Measurements from ENCODE around the gene LYRM9. TPM values are rescaled to one million over a fixed set of nuclear protein-coding genes. Genes with fewer than 3 reads are reported as not detected.
"Not testable (repeated sequence)": the region's sequence is repeated elsewhere in the genome, so short reads cannot be mapped to it uniquely, and the experiment has no call there.

Gene LYRM9
- total RNA-seq, 2 donors from 2014 or later = 3.0 to 3.8 TPM

DNA sequence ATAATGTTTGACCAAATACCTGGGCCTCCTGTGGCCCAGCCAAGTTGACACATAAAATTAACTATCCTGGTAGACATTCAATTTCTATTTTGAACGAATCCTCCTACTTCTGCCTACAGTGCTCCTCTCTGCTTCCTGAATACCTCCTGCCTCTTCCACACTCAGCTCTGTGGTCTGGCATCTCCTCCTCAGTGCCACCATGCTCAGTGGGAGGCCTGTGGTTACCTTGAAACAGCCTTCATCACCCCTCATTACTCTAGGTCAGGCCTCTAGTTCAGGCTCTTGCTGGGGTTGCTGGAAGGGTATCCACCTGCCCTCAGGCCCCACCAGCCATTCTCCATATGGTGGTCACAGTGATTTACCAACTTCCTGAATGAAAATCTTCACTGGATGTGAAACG lies 5.1 kb downstream of the LYRM9 start:
- no peak for ATAC-seq
- DNase-seq = no peak
- intact Hi-C loops (cut with DNase I, micrococcal nuclease) = no loop called here

DNA sequence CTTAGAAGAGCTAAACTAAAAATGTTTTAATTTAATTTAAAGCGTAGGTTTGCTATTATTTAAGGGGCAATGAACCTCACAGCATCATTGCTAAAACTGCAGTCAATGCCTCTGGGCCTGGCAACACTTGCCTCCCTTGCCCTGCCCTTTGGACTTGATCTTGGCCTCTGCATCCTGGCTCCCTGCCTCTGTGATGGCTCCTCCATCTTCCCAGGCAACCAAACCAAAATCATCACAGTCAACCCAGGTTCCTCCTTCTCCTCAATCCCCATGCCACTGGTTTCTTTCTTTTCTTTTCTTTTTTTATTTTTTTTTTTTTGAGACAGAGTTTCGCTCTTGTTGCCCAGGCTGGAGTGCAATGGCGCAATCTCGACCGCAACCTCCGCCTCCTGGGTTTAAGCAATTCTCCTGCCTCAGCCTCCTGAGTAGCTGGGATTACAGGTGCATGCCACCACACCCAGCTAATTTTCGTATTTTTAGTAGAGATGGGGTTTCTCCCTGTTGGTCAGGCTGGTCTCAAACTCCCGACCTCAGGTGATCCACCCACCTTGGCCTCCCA lies 6.7 kb downstream of the LYRM9 start:
- ATAC-seq; intact Hi-C loops (cut with DNase I, micrococcal nuclease); DNase-seq: not testable (repeated sequence)

DNA sequence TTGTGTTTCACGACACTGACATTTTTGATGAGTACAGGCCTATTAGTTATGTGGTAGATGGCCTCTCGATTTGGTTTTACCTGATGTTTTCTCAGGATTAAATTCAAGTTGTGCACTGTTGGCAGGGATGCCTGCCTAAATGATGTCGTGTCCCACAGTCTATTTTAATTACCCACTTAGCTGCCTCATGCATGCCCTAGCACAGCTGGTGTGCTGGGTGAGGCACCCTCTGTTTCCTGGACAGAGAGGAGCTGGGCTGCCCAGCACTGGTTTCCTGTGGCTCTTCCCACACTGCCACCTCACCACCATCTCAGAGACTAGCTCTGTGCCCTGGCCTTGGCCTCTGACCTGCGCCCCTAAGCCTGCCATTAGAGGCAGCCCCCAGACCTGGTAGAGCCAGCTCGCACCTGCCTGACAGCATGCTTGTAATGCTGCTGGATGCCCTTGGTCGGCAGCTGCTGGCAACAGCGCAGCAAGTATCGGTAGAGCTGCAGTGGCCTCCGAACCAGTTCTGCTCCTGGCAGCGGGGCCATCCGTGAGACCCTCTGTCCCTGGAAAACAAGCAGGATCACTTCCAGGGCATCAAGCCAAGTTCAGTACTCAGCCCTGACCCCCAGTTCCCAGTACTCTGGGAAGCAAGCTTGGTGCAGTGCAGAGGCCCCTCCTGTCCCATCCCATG lies 10.9 kb downstream of the LYRM9 start:
- ATAC-seq = no peak
- intact Hi-C loops (cut with DNase I, micrococcal nuclease) = no loop called here
- DNase-seq = no peak

DNA sequence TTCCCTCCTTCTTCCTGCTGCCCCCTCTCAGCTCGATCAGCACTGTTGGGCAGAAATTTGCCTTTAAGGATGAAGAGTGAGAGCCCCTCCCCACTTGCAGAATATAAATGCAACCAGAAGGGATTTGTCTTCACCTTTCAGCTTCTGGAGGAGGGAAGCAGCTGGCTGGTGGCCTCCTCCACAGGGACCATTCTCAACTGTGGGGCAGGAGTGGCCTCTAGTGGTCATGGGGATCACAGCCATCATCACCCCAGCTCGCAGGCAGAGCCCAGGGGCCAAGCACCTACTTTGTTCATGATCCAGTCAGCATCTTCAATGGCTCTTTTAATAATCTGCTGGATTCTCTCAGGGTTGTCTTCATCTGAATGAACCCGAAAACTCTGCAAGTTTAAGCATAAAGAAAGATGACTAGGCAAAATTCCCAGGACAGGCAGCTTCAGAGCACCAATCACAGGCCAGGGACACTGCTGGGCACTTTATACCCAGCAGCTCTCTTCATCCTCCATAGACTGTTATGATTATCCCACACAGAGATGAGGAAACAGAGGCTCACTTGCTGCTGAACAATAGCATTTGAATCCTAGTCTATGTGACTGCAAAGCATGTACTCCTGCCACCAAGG lies 13.1 kb downstream of the LYRM9 start:
- peak; percentile 96 for ATAC-seq
- intact Hi-C loops (cut with DNase I, micrococcal nuclease) = no loop called here

DNA sequence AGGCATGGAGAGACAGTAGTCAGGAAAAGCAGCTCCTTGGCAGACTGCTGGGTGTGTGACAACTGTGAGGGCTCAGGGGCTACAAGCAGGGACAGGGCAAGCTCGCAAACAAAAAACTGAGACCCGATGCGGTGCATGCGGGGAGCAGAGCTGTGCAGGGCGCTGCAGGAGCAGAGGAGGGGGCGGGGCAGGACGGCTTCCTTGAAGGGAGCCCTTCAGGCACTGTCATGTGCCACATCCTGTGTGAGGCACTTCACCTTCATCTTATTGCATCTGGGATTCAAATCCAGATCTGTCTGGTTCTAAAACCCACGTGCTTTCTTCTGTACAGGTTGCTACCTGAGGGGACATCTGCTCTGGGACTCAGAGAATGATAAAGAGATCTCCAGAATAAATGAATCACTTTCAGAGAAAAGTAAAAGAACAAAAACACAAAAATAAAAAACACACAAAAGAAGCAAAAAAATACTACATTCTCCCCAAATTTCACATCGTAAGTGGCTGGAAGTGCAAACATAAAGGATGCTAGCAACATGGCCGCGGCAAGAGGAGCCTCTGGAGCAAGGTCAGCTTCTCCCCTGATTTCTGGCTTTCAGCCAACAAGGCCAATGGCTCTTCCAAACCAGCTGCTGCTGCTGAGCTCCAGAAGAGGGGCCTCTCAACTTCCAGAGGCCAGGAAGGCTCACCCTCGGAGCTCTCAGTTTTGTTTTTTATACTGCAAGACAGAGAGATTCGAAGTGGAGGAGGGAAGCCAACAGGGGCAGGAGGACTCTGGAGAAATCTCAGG lies 14.2 kb downstream of the LYRM9 start:
- ATAC-seq = peak; percentile 22
- intact Hi-C loops (cut with DNase I, micrococcal nuclease) = no loop called here
- peak in 1 of 2 donors; percentile 41 for DNase-seq

More for the DNA sequence above, 13.1 kb downstream of the LYRM9 start:
- peak; percentile 62 to 80 for DNase-seq

DNA sequence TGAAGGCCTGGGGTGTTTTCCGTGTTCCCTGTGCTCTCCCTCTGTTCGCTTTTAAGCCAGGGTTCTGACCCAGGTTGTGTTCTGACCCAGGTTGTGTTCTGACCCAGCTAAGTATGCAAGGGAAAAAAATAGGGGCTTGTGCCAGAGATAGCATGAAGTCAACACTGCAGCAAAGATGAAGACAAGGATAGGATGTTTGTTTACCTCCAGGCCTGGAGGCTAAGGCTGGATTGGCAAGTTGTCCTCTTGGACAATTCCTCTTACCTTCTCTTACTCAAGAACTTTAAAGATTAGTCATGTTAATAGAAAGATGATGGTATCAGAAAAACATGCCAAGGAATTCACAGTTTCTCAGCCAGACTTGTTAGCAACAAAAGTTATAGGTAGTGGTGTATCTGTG lies 19.4 kb downstream of the LYRM9 start:
- ATAC-seq = no peak
- DNase-seq = no peak
- intact Hi-C loops (cut with DNase I, micrococcal nuclease) = loop anchor here in 1 of 2 donors (5.0 kb wide), 1 partner anchor 66 kb away; no protein-coding TSS in a partner anchor

DNA sequence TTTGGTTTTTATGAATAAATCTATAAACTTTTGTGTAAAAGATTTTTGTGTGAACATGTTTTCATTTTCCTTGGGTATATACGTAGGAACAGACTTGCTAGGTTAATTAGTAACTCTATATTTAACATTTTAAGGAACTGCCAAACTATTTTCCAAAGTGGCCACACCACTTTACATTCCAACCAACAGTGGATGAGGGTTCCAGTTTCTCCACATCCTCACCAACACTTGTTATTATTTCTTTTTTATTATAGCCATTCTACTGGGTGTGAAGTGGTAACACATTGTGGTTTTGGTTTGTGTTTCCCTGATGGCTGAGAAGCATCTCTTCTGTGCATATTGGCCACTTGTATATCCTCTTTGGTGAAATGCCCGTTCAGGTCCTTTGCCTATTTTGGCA lies 20.0 kb downstream of the LYRM9 start:
- intact Hi-C loops (cut with DNase I, micrococcal nuclease) = loop anchor here in 1 of 2 donors (5.0 kb wide), 1 partner anchor 66 kb away; no protein-coding TSS in a partner anchor
- no peak for ATAC-seq
- DNase-seq = no peak

DNA sequence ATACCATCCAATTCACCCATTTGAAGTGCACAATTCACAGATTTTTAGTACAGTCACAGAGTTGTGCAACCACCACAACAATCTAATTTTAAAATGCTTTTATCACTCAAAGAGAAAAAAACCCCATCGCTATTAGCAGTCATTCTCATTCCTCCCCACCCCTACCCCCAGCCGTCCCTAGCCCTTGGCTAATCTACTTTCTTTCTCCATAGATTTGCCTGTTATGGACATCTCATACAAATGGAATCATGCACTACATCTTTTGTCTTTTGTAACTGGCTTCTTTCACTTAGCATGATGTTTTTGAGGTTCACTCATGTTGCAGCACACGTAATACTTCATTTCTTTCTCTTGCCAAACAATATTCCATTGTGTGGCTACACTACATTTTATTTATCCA lies 20.4 kb downstream of the LYRM9 start:
- ATAC-seq = no peak
- no peak for DNase-seq
- intact Hi-C loops (cut with DNase I, micrococcal nuclease) = loop anchor here in 1 of 2 donors (5.0 kb wide), 1 partner anchor 65 kb away; no protein-coding TSS in a partner anchor

DNA sequence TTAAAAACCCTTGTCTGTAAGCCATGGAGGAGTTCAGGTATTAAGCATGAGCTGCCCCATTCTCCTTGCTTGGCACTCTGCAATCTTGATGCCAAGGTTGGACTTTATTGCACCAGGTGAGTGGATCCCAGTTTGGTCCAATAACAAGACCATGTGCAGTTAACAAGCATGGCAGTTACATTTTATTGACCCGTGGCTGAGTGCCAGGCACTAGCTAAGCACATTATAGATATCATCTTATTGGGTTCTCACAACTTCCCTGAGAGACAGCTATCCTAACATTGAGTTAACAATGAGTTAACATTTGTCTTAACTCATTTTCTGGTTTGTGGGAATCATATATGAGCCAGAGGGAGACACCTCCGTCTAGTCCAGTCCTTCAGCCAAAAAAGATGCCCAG lies 21.8 kb downstream of the LYRM9 start:
- ATAC-seq (peak; percentile 97), DNase-seq (peak; percentile 88 to 91)
- intact Hi-C loops (cut with DNase I, micrococcal nuclease) = loop anchor here in 1 of 2 donors (5.0 kb wide), 1 partner anchor 64 kb away; no protein-coding TSS in a partner anchor

DNA sequence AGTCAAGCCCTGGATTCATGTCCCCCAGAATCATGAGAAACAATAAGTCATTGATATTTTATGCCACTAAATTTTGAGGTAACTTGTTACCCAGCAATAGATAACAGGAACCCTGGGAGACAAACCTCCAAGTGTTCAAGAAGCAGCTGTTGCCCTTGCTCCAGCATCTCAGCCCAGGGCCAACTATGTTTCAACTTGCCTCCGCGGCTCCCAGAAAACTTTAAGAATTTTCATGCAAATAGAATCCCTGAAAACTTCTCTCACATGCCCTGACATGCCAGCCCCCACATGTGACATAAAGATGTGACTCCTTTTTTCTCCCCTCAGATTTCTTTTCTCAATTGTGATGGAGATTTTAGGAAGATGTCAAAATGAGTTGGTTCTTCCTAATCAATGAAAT lies 22.8 kb downstream of the LYRM9 start:
- DNase-seq (no peak), ATAC-seq (no peak)
- intact Hi-C loops (cut with DNase I, micrococcal nuclease) = loop anchor here in 1 of 2 donors (5.0 kb wide), 1 partner anchor 63 kb away; no protein-coding TSS in a partner anchor

DNA sequence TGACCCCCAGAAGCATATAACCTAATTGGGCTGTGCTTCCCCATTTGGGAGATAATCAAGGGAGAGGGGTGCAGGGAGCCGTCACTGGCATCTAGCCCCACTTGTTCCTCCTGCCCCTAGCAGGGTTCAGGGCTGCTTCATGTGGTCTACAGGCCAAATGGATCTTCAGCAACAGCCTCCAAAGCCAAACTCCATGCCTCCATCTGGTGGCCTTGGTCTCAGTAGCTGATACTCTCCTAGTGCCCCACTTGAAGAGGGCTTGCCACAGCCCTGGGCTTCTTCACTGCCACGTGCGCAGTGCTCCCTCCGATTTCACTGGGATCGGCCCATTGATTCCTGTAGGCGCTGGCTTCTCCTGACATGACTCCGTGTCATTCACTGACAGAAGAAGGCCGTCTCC lies 24.6 kb downstream of the LYRM9 start:
- ATAC-seq (no peak), DNase-seq (no peak)
- intact Hi-C loops (cut with DNase I, micrococcal nuclease) = no loop called here

DNA sequence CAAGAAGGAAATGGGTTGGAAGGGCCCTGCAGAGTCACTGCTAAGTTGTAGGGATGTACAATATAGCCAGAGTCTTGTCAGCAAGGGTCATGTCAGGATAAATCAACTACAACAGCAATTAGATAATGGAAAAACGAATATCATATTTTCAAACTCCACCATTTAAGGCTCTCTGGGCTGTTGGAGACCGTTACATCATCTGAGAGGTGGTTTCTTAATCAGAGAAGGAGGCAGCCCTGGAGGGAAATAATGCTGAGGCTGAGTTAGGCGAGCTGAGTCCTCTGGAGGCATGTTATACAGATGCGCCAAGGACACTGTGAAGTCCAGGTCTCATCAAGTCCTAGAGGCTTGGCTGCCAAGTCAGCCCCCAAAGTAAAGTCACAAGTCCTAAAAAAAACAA lies 30.3 kb downstream of the LYRM9 start:
- ATAC-seq (no peak), DNase-seq (no peak)
- intact Hi-C loops (cut with DNase I, micrococcal nuclease) = no loop called here

DNA sequence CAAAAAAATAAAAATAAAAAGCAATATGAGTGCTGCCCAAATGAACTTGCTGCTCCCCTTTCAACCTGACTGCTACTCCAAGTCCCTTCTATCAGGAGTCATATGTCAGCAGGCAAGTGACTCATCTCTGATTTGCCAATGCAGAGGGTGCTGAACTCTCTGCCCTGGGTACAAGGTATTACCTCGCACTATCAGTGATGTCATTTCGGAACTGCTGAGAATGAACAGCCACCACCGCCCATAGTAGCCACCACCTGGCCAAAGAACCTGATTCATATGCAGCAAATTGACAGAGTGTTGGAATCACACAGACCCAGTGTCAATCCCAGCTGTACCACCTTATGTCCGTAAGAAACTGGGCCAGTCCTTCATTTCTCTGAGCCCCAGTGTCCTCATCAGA lies 31.2 kb downstream of the LYRM9 start:
- intact Hi-C loops (cut with DNase I, micrococcal nuclease) = no loop called here
- peak in 1 of 2 donors; percentile 59 for DNase-seq
- ATAC-seq = peak; percentile 96

DNA sequence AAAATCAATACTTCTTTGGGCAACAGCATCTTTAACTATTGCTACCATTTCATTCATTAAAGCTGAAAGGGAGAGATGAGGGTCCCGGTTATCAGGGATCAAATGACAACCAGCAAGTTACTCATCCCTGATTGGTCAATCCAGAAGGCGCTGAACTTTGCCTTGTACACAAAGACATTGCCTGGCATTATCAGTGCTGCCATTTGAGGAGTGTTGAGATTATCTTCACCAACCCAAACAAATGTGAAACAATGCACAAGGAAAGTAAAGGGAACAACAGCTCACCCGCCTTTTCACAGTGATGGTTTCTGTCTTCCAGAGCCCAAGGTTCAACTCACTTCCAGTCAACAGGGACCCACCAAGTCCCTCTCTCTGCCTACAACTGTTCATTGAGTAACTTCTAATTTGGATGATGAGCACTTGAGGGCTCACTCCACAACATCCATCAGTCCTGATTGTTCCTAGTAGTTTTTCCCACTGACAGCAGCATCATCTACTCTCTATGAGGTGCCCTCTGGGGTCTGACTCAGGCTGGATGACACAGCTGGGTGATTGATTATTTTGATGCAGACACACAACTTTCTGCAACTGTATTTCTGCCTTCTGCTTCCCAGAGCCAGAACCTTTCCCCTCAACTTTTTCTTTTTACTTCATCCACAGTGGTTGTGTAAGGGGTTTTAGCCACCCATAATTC lies 32.0 kb downstream of the LYRM9 start:
- DNase-seq (no peak), ATAC-seq (peak; percentile 52)
- intact Hi-C loops (cut with DNase I, micrococcal nuclease) = no loop called here

DNA sequence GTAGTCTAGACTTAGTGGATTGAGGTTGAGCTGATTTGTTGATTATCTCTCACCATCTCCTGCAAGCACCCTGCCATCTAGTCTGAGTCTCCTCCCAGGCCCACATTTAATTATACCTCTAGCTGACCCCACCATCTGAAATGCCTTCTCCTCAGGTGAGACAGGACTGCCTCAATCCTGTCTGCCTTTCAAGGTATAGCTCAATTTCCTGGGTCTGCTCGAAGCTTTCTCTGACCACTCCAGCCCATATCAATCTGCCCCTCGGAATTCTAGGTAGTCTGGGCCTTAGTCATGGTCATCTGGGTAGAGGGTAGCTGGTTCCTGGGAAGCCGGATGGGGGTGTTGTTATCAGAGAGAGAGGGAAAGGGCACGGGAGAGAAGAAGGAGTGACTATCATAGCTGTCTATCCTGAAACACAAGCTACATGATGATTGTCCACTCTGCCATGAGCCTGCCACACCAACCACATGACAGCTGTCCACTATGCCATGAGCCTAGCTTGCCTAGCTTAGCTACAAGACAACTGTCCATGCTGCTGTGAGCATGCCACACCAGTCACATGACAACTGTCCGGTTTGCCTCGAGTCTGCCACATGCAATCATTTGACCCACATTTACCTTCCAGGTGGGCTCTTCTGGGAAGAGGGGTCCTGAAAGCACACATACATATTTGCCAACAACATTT lies 34.4 kb downstream of the LYRM9 start:
- DNase-seq (no peak), ATAC-seq (no peak)
- intact Hi-C loops (cut with DNase I, micrococcal nuclease) = no loop called here

DNA sequence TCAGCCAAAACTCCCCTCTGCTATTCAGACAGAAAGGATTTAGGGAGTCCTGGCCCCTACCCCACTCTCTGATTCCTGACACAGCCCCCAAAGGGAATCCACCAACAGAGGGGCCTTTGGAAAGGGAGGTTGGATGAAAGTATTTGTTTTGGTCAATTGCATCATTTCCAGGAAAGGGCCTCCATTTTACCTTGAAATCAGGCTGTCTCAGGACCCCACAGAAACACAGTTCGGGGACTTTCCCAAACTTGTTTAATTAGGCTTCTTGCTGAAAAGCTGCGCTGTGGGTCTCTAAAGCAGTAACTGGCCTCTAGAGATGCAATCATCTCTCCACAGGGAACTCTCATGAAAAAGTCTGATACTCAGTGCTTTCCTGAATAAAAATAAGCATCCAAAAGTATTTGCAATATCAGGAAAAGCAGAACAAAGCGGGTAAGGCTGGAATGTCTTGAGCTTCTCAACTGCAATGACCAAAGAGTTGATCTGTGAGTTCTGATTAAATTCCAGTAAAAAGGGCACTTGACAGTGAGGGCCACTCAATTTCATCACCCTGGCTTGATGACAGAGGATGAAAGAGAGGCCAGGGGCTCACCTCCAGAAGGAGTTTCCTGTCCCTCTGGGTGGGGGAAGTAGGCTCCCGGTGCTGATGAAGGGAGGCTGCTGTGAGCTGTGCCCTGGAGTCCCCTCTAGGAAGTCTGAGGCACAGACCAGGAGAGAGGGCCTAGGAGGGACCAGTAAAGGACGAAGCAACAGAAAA lies 36.3 kb downstream of the LYRM9 start:
- intact Hi-C loops (cut with DNase I, micrococcal nuclease) = no loop called here
- no peak for ATAC-seq
- no peak for DNase-seq

DNA sequence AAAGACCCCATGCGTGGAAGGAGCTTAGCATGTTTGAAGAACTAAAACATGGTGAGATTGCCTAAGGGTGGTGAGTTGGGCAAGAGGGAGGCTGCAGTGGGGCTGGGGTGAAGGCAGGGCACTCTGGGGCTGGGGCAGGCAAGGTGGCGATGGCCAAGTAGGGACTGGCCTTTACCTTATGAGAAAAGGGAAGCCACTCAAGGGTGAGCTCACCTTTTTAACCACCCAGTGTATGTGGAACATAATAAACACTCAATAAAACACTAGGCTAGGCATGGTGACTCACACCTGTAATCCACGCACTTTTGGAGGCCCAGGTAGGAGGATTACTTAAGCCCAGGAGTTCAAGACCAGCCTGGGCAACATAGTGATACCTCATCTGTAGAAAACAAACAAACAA lies 37.7 kb downstream of the LYRM9 start:
- DNase-seq (no peak), ATAC-seq (peak; percentile 44)

DNA sequence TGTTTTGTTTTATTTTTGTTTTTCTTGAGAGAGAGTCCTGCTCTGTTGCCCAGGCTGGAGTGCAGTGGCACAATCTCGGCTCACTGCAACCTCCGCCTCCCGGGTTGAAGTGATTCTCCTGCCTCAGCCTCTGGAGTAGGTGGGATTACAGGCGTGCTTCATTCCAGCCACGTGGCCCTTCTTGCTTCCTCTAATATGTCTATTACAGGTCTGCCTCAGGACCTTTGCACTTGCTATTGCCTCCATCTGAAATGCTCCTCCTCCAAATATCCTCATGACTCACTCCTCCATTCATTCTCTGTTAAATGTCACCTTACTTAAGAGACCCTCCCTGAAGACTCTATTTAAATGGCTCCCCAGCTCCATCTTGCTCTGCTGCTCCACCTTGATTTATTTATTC lies 39.0 kb downstream of the LYRM9 start:
- intact Hi-C loops (cut with DNase I, micrococcal nuclease) = no loop called here
- no peak for DNase-seq
- peak; percentile 30 for ATAC-seq

More for the DNA sequence above, 37.7 kb downstream of the LYRM9 start:
- intact Hi-C loops (cut with DNase I, micrococcal nuclease) = no loop called here
